Common myeloid progenitor, CD34-positive (primary cell): ENCODE measurements around the gene ADI1.
"Not testable (repeated sequence)": the region's sequence is repeated elsewhere in the genome, so short reads cannot be mapped to it uniquely, and the experiment has no call there.

Experiments used
- CTCF ChIA-PET: fragments of 350-600 bp; sonication (Branson Sonifier 250); formaldehyde crosslinking; loops from one replicate; lab custom pipeline; 2021; ENCODE audit warnings: antibody characterized with exemption; lab: Charles Lee
- POLR2A ChIA-PET: fragments of 350-600 bp; sonication (Branson Sonifier 250); formaldehyde crosslinking; loops from one replicate; lab custom pipeline; 2021; ENCODE audit warnings: antibody characterized with exemption; lab: Charles Lee
- DNase-seq, 3 donors: peaks; one replicate each; pipeline versions ENCODE4 v3.0.0 to v3.0.0-alpha.2; 2013
- H3K27ac ChIP-seq, 2 experiments: 1 replicate in 1 of 2; 2 replicates in 1 of 2; pipeline ENCODE4 v1.7.0; 2013; ENCODE audit warnings: inconsistent platforms in 2 of 2, low read length in 2 of 2, mild to moderate bottlenecking in 2 of 2, low read depth in 1 of 2, moderate library complexity in 1 of 2; ENCODE audit not compliant: severe bottlenecking in 2 of 2, insufficient read depth in 1 of 2, poor library complexity in 1 of 2
- H3K27me3 ChIP-seq, 5 experiments: replicated peaks in 2 of 5; 1 replicate in 3 of 5; 2 replicates in 2 of 5; pipeline versions ENCODE4 v1.6.1 to v1.7.0; 2013; ENCODE audit warnings: low read length in 4 of 5, mild to moderate bottlenecking in 2 of 5, moderate library complexity in 2 of 5, inconsistent platforms in 1 of 5; ENCODE audit not compliant: insufficient read depth in 5 of 5, control insufficient read depth in 4 of 5
- H3K36me3 ChIP-seq, 4 experiments: 1 replicate in 2 of 4; 2 replicates in 2 of 4; pipeline versions ENCODE4 v1.6.1 to v1.7.0; 2013; ENCODE audit warnings: low read length in 3 of 4, control low read depth in 1 of 4, mild to moderate bottlenecking in 1 of 4; ENCODE audit not compliant: control insufficient read depth in 4 of 4, insufficient read depth in 4 of 4
- H3K4me1 ChIP-seq, 4 experiments: 1 replicate in 3 of 4; 2 replicates in 1 of 4; pipeline versions ENCODE4 v1.6.1 to v1.7.1; 2013; ENCODE audit warnings: low read length in 3 of 4, mild to moderate bottlenecking in 3 of 4, control low read depth in 1 of 4, inconsistent platforms in 1 of 4, moderate library complexity in 1 of 4; ENCODE audit not compliant: control insufficient read depth in 4 of 4, insufficient read depth in 4 of 4; ENCODE audit errors: control extremely low read depth in 1 of 4
- H3K4me3 ChIP-seq, 7 experiments: 1 replicate in 4 of 7; 2 replicates in 3 of 7; pipeline versions ENCODE4 v1.5.1 to v1.7.0; 2013; ENCODE audit warnings: mild to moderate bottlenecking in 7 of 7, low read length in 6 of 7, moderate library complexity in 6 of 7, inconsistent platforms in 2 of 7, low read depth in 2 of 7, control low read depth in 1 of 7; ENCODE audit not compliant: insufficient read depth in 4 of 7, control insufficient read depth in 1 of 7; ENCODE audit errors: extremely low read depth in 1 of 7
- H3K9me3 ChIP-seq, 5 experiments: 1 replicate in 4 of 5; 2 replicates in 1 of 5; pipeline versions ENCODE4 v1.6.1 to v1.7.1; 2013; ENCODE audit warnings: low read length in 4 of 5, mild to moderate bottlenecking in 2 of 5, inconsistent platforms in 1 of 5, low read depth in 1 of 5, moderate library complexity in 1 of 5; ENCODE audit not compliant: control insufficient read depth in 4 of 5, insufficient read depth in 2 of 5; ENCODE audit errors: control extremely low read depth in 1 of 5
- WGBS: methylation state at CpG from one replicate; pipeline ENCODE4 v1.1.5; 2013; ENCODE audit not compliant: insufficient coverage; 5-methylcytosine and 5-hydroxymethylcytosine counted together

ADI1 gene

DNA sequence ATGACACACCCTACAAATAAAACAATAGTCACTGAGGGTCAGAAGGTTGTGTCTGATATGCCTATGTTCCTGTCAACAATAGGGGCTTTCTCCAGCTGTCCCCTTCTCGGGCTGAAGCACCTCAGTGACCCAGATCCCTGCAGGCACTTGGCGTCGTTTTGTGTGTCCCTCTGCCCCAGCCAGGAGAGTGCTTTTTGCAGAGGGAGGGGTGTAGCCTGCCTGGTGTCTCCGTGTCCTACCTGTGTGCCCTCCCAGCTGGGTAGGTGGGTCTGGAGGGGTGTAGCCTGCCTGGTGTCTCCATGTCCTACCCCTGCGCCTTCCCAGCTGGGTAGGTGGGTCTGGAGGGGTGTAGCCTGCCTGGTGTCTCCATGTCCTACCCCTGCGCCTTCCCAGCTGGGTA is 65.3 kb downstream of the ADI1 start:
- H3K4me3 ChIP-seq, H3K27ac ChIP-seq, DNase-seq, POLR2A ChIA-PET, H3K4me1 ChIP-seq, H3K9me3 ChIP-seq, H3K27me3 ChIP-seq: not testable (repeated sequence)
- CTCF ChIA-PET: interaction anchor here (1.7 kb wide), 1 partner anchor 31 kb away, joined by 6 read pairs; no protein-coding TSS in a partner anchor
- peaks cover 4 to 74% (median 43%) of the 10 kb centered on the region in 4 experiments for H3K36me3 ChIP-seq
- 100% methylated on average over 3 of the region's 6 CpGs for WGBS

DNA sequence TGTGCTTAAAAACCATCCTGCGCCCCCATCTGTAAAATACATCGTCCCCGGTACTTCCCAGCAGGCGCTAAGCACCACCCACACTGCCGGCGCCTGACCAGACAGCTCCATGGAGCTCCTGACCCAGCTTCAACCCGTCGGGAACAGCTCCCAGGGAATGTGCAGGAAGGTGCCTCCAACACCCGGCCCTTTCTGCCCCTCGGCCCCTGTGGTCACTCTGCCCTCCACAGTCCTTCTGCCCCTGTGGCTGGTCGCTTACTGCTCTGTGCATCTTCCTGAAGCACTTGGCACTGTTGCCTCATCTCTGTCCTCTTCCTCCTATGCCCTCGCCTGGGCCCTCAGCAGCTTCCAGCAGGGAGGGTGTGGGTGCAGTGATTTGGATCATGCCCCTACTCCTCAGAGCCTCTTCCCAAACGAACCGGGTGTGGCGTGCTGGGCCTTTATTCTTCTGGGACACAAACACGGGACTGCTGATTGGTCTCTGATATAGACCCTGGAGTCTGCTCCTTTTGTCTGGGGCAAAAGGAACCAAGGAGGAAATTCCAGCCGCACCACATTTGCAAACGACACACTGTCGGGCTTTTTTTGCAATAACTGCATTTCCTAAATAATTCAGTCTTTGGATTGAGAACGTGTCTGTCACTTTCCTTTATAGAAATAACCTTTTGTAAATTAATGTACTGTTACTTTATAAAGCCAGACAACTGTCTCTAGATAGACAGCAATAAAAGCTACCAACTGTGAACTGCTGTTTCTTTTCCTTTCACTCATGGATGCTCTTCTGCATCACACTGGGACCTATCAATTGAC is 65.9 kb downstream of the ADI1 start:
- Histone ChIP-seq H3K4me1 (no peaks in the 10 kb centered on the region), H3K27me3 (no peaks in the 10 kb centered on the region), H3K9me3 (no peaks in the 10 kb centered on the region), H3K36me3 (peaks cover 4 to 70% (median 41%) of the 10 kb centered on the region in 4 experiments), H3K27ac (no peak overlapping the region), H3K4me3 (no peak overlapping the region)
- POLR2A ChIA-PET: no interaction called here
- no peak for DNase-seq
- CTCF ChIA-PET: interaction anchor here (0.6 to 2.6 kb wide), 4 partner anchors 9 to 29 kb away, joined by 3 to 10 read pairs (median 4); no protein-coding TSS in a partner anchor
- 98% methylated on average over 18 of the region's 20 CpGs for WGBS

DNA sequence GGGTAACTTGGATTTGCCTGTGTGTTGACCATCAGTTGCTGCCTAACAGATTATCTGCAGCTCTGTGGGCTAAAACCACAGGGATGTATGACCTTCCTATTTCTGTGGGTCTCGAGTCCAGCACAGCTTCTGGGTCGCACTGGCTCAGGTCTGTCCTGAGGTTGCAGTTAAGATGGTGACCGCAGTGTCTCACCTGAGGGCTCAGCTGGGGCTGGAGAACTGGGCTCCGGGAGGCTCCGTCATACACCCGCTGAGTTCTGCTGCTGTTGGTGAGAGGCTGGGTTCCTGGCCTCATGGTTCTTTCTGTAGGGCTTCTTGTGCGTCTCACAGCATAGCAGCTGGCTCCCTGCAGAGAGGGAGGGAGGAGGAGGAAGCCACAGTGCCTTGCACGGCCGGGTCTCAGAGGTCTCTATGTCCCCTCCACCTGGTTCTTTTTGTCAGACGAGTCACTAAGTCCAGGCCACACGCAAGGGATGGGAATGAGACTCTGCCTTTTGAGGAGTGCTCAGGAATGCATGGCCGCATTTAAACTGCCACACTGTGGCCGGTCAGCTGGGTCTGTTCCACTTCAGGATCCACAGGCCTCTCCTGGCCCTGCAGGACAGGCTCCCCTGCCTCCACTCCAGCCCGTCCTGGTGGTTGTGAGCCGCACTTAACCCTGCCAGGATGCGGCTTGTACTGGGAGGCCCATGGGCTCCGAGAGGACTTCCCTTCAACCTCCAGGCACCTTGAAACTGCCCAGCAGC is 67.2 kb downstream of the ADI1 start:
- WGBS: 97% methylated on average over 15 of the region's 17 CpGs
- peaks cover 10 to 72% (median 40%) of the 10 kb centered on the region in 4 experiments for H3K36me3 ChIP-seq
- CTCF ChIA-PET: interaction anchor here (1.1 to 2.6 kb wide), 7 partner anchors 9 to 29 kb away, joined by 3 to 10 read pairs (median 3); no protein-coding TSS in a partner anchor

DNA sequence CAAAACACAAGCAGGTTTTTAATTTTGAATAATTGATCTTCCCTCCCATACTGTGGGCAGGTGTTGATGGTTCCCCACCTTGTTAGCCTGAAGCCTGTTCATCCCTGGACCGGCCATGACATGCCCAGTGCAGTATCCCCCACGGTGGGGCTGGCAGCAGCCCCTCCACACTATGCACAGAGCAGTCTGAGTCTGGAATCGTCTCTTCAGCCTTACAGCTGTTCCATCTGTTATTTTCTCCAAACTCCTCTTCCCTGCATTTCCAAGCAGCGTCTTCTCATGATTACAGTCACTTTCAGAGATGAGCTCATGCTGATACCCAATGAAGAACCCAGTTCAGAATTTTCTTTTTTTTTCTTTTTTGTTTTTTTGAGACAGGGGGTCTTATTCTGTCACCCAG is 68.2 kb downstream of the ADI1 start:
- Histone ChIP-seq H3K9me3 (no peaks in the 10 kb centered on the region), H3K27ac (no peak overlapping the region), H3K36me3 (peaks cover 13 to 73% (median 42%) of the 10 kb centered on the region in 4 experiments), H3K4me3 (no peak overlapping the region), H3K27me3 (no peaks in the 10 kb centered on the region), H3K4me1 (peaks cover 0 to 4% (median 0%) of the 10 kb centered on the region in 4 experiments)
- no peak for DNase-seq
- CTCF ChIA-PET: interaction anchor here (1.0 to 2.6 kb wide), 6 partner anchors 10 to 27 kb away, joined by 3 to 10 read pairs (median 4); no protein-coding TSS in a partner anchor
- 100% methylated on average over 3 of the region's 4 CpGs for WGBS
- POLR2A ChIA-PET: no interaction called here

More for the DNA sequence above, 67.2 kb downstream of the ADI1 start:
- Histone ChIP-seq H3K27me3 (no peaks in the 10 kb centered on the region), H3K4me1 (peaks cover 0 to 1% (median 0%) of the 10 kb centered on the region in 4 experiments), H3K27ac (no peak overlapping the region), H3K9me3 (no peaks in the 10 kb centered on the region), H3K4me3 (no peak overlapping the region)
- DNase-seq: no peak
- POLR2A ChIA-PET: no interaction called here

DNA sequence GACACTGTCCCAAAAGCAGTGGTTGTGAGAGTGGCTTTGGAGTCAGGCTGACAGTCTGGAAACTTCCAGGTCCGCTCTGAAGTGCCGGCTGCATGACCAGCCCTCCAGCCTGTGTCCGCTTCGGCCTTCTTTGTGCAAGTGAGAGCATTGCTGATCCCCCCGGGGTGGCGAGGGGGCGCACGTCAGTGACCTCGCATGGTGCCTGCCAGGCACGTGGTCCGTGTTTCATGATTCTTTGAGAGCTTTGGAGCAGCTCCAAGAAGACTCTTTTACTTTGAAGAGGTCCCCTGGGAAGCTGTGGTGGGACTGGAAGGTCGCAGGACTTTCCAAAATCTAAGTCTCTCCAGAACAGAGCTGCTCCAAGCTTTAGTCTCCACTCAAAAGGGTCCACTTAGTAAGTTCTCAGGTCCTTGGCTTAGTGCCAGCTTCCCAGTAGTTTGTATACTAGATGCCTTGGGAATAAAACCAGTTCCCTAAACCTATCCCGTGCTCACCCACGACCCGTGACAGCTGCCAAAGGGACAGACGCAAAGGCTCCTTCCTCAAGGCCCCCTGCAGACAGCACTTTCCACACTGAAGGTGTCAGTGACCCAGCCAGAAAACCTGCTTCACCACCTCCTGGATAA is 68.8 kb downstream of the ADI1 start:
- Histone ChIP-seq H3K4me3 (no peak overlapping the region), H3K4me1 (peaks cover 0 to 4% (median 0%) of the 10 kb centered on the region in 4 experiments), H3K27me3 (no peaks in the 10 kb centered on the region), H3K27ac (no peak overlapping the region), H3K36me3 (peaks cover 13 to 74% (median 47%) of the 10 kb centered on the region in 4 experiments), H3K9me3 (no peaks in the 10 kb centered on the region)
- ChIA-PET POLR2A (no interaction called here), CTCF (interaction anchor here (1.0 to 2.6 kb wide), 4 partner anchors 12 to 26 kb away, joined by 3 to 10 read pairs (median 4); no protein-coding TSS in a partner anchor)
- no peak for DNase-seq
- WGBS: 97% methylated on average over 14 of the region's 16 CpGs

DNA sequence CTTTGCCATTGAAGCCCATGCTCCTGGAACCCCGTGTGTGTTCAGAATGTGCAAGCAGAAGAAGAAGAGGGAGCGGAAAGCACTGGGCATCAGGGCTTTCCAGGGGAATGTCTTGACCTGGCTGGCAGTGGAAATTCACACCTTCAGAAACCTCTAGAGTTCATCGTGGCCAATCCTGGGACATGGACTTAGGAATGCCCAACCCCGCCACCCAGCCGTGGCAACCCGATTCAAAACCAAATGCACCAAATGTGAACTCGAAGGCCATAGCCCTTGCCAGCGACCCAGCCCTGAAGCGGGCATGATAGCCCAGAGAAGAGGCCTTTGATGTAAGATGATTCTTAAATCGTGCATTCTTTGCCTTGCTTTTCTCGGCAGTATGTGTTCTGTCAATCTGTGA is 69.4 kb downstream of the ADI1 start:
- WGBS: 98% methylated on average over 9 of the region's 11 CpGs
- peaks cover 13 to 78% (median 48%) of the 10 kb centered on the region in 4 experiments for H3K36me3 ChIP-seq
- H3K9me3 ChIP-seq: no peaks in the 10 kb centered on the region
- ChIA-PET POLR2A (no interaction called here), CTCF (interaction anchor here (1.0 kb wide), 1 partner anchor 17 kb away, joined by 4 read pairs; no protein-coding TSS in a partner anchor)
- no peaks in the 10 kb centered on the region for H3K27me3 ChIP-seq
- H3K4me1 ChIP-seq: peaks cover 0 to 4% (median 0%) of the 10 kb centered on the region in 4 experiments
- no peak overlapping the region for H3K27ac ChIP-seq
- no peak for DNase-seq
- H3K4me3 ChIP-seq: no peak overlapping the region
